Nephron (organoid): ENCODE data around the gene ADAM8.
A peak's percentile ranks its signal among the peaks of the same experiment; 100 is the strongest.

Experiments used
- H3K27ac Mint-ChIP-seq, 3 experiments: 2 replicates each; pipeline ENCODE4 v1.8.0; 2020; ENCODE audit warnings: mixed read lengths in 3 of 3, mild to moderate bottlenecking in 2 of 3, moderate library complexity in 1 of 3
- H3K27me3 Mint-ChIP-seq: 2 replicates; pipeline ENCODE4 v1.8.0; 2021; ENCODE audit warnings: low read depth, mild to moderate bottlenecking, moderate library complexity, mixed read lengths
- H3K36me3 Mint-ChIP-seq: 2 replicates; pipeline ENCODE4 v1.8.0; 2020; ENCODE audit warnings: low read depth, mixed read lengths
- H3K4me1 Mint-ChIP-seq: 2 replicates; pipeline ENCODE4 v1.8.0; 2020; ENCODE audit warnings: mixed read lengths
- H3K4me3 Mint-ChIP-seq, 3 experiments: 2 replicates each; pipeline ENCODE4 v1.8.0; 2020; ENCODE audit warnings: mild to moderate bottlenecking in 3 of 3, mixed read lengths in 3 of 3, moderate library complexity in 2 of 3
- H3K9me3 Mint-ChIP-seq: 2 replicates; pipeline ENCODE4 v1.8.0; 2020; ENCODE audit warnings: mixed read lengths
- TF ChIP-seq, protein P1 (sequence below), 3 experiments: fragments of 200-600 bp; sonication (generic); IDR thresholded peaks; one replicate each; pipeline ENCODE4 v1.5.0; 2021; ENCODE audit warnings: antibody characterized with exemption in 3 of 3; ENCODE audit not compliant: unreplicated experiment in 3 of 3

The ADAM8 gene

DNA sequence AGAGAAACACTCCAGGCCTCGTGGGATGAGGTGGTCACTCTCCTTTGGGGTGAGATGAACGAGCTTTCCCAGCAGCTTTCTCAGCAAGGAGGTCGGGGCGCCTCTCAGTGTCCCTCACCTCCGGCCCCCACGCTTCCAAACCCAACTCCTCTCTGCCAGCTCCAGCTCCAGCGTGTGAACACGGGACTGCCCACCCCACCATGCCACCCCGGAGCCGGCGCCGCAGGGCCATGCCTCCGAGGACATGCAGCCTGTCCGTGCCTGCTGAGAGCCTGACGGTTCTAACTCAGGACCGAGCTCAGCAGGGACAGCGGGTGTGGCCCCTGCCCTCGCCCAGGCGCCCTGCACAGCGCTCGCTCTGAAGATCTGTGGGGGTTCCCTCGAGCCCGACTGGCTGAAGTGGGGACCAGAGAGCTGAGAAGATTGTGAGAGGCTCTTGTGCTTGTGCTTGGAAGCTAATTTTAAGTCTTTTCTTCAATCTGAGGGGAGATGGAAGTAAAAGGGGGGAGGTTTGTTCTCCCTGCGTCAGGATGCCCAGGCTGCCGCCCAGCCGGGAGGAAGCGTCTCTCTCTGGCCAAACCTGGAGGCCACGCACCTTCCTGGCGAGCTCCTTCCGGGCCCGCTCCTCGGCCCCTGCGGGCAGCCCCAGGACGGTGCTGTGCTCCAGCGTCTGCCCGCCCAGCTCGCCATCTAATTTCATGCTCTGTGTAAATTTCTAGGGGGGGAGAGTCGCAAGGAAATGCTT, 5.1 kb upstream of the ADAM8 start:
- Mint-ChIP-seq H3K27me3 (peaks cover 7% of the 10 kb centered on the region), H3K4me1 (no peaks in the 10 kb centered on the region), H3K9me3 (no peaks in the 10 kb centered on the region), H3K27ac (no peak overlapping the region), H3K4me3 (no peak overlapping the region), H3K36me3 (peaks cover 36% of the 10 kb centered on the region)
- TF ChIP-seq, protein P1, sequence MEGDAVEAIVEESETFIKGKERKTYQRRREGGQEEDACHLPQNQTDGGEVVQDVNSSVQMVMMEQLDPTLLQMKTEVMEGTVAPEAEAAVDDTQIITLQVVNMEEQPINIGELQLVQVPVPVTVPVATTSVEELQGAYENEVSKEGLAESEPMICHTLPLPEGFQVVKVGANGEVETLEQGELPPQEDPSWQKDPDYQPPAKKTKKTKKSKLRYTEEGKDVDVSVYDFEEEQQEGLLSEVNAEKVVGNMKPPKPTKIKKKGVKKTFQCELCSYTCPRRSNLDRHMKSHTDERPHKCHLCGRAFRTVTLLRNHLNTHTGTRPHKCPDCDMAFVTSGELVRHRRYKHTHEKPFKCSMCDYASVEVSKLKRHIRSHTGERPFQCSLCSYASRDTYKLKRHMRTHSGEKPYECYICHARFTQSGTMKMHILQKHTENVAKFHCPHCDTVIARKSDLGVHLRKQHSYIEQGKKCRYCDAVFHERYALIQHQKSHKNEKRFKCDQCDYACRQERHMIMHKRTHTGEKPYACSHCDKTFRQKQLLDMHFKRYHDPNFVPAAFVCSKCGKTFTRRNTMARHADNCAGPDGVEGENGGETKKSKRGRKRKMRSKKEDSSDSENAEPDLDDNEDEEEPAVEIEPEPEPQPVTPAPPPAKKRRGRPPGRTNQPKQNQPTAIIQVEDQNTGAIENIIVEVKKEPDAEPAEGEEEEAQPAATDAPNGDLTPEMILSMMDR (IDR thresholded peaks at IDR 0.05; ENCODE audit: unreplicated experiment in 3 of 3) = no peak

DNA sequence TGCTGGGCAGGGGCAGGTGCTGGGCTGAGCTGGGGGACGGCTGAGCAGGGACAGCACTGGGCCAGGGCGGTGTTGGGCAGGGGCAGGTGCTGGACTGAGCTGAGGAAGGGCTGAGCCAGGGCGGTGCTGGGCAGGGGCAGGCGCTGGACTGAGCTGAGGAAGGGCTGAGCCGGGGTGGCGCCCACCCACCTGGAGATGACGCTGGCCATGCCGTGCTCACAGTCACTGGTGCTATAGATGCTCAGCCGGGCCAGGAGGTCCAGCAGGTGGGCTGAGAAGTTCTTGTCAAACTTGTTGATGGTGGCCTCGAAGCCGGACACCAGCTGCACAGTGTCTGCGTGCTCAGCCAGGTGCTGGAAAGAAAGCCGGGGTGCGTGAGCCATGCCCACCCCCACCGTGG, 4.4 kb upstream of the ADAM8 start:
- TF ChIP-seq, protein P1 (IDR thresholded peaks at IDR 0.05; ENCODE audit: unreplicated experiment in 3 of 3) = no peak
- no peaks in the 10 kb centered on the region for H3K9me3 Mint-ChIP-seq
- H3K36me3 Mint-ChIP-seq = peaks cover 28% of the 10 kb centered on the region
- H3K4me1 Mint-ChIP-seq = no peaks in the 10 kb centered on the region
- no peak overlapping the region for H3K27ac Mint-ChIP-seq
- peaks cover 10% of the 10 kb centered on the region for H3K27me3 Mint-ChIP-seq
- no peak overlapping the region for H3K4me3 Mint-ChIP-seq

DNA sequence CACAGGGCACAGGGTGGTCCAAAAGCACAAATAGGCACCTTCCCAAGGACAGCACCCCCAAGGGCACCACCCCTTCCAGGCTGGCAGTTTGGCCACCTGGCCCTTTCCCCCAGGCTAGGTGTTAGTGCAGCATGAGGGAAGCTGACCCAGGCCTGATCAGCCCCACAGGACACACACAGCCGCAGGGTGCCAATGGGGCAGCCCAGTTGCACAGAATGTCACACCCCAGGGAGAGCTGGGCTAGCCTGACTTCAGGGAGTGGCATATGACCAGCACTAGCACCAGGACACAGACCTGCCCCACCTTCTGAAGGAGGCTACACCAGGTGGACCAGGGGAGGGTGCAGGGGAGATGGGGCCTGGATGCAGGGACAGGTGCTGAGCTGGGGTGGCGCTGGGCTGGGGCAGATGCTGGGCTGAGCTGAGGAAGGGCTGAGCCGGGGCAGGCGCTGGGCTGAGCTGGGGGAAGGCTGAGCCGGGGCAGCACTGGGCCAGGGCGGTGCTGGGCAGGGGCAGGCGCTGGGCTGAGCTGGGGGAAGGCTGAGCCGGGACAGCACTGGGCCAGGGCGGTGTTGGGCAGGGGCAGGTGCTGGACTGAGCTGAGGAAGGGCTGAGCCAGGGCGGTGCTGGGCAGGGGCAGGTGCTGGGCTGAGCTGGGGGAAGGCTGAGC, 3.9 kb upstream of the ADAM8 start:
- peaks cover 15% of the 10 kb centered on the region for H3K27me3 Mint-ChIP-seq
- TF ChIP-seq, protein P1 (IDR thresholded peaks at IDR 0.05; ENCODE audit: unreplicated experiment in 3 of 3) = no peak
- H3K4me1 Mint-ChIP-seq = no peaks in the 10 kb centered on the region
- peaks cover 23% of the 10 kb centered on the region for H3K36me3 Mint-ChIP-seq
- no peak overlapping the region for H3K27ac Mint-ChIP-seq
- no peak overlapping the region for H3K4me3 Mint-ChIP-seq
- H3K9me3 Mint-ChIP-seq = no peaks in the 10 kb centered on the region

DNA sequence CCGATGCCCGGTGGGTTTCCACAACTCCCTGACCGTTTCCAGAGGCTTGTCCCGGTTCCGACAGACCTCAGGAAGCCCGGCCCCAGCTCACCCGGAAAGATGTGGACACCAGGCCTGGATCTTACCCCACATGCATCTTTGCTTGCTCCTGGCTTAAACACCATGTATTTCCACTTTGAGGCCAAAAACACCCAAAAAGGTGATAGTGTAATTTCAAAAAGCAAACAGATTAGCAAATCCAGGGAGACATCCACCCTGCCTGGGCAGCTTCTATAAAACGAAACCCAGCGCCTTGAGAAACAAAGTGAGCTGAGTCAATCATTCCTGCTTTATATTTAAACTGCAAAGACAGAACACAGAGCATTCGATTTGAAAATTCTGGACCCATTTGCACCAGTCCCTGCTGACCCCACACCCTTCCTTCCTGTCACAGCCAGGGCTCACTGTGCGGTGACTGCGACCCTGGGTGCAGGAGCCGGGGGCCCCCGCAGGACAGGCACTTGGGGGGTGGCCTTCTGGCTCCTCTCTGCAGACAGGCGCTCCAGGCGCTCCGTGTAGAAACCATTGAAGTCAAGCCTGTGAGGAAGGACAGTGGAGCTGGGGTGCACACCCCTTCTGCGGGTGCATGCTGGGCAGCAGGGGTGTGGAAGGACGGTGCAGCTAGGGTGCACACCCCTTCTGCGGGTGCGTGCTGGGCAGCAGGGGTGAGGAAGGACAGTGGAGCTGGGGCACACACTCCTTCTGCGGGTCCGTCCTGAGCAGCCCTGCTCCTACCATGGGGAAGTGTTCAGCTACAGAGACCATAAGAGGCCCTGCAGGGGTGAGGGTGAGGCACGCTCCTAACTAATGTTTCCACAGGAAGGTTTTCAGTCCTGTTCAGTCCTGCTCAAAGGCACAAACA, 2.9 kb upstream of the ADAM8 start:
- TF ChIP-seq, protein P1 (IDR thresholded peaks at IDR 0.05; ENCODE audit: unreplicated experiment in 3 of 3) = no peak
- Mint-ChIP-seq H3K27me3 (peaks cover 15% of the 10 kb centered on the region), H3K36me3 (peaks cover 16% of the 10 kb centered on the region), H3K27ac (no peak overlapping the region), H3K4me1 (no peaks in the 10 kb centered on the region), H3K9me3 (no peaks in the 10 kb centered on the region), H3K4me3 (no peak overlapping the region)

DNA sequence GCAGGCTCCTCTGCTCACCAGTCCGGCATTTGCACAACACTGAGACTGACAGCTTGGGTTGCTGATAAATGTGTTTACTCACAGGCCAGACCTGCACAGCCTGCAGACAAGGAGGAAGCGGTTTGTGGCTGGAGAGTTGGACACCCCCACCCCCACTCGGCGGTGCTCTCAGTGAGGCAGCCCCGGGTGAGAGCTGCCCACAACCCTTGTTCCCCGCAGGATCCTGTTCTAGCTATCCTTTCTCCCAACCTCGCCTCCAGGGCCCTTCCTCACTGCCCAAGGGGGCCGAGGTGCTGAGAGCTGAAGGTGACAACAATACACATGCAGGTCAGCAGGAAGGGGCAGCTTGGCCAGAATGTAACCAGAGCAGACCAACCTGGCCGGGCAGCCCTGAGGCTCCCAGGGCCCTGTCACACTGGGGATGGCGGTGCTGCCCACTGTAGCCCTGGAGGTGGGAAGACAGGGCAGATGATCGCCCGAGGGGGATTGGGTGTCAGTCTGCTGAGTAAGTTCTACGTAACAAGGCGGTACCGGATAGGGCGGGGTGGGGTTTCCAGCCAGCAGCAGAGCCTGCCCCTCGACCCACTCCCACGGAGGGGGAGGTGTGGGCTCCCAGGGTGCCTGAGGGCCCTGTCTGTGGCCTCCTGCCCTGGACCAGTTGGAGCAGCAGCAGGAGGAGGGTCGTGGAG, 2.1 kb upstream of the ADAM8 start:
- peaks cover 15% of the 10 kb centered on the region for H3K27me3 Mint-ChIP-seq
- H3K9me3 Mint-ChIP-seq = no peaks in the 10 kb centered on the region
- H3K4me1 Mint-ChIP-seq = no peaks in the 10 kb centered on the region
- H3K4me3 Mint-ChIP-seq = peak overlapping the region in 1 of 3 experiments; percentile 57
- TF ChIP-seq, protein P1 (IDR thresholded peaks at IDR 0.05; ENCODE audit: unreplicated experiment in 3 of 3) = no peak
- H3K27ac Mint-ChIP-seq = no peak overlapping the region
- H3K36me3 Mint-ChIP-seq = peaks cover 10% of the 10 kb centered on the region
